ENCODE measurements around the gene TMEM183A. TPM values are rescaled to one million over a fixed set of nuclear protein-coding genes. Genes with fewer than 3 reads are reported as not detected.

The TMEM183A gene
- total and polyA plus RNA-seq, 9 of the 15 experiments (the other 6 are each of a cell fraction or from before 2014, with no cell fraction given), result 23.4 to 190 (median 124) TPM

GRCh38 chr1:203006948-203007871 lies at the start of gene TMEM183A (continued):
- TF ChIP-seq, protein P1, sequence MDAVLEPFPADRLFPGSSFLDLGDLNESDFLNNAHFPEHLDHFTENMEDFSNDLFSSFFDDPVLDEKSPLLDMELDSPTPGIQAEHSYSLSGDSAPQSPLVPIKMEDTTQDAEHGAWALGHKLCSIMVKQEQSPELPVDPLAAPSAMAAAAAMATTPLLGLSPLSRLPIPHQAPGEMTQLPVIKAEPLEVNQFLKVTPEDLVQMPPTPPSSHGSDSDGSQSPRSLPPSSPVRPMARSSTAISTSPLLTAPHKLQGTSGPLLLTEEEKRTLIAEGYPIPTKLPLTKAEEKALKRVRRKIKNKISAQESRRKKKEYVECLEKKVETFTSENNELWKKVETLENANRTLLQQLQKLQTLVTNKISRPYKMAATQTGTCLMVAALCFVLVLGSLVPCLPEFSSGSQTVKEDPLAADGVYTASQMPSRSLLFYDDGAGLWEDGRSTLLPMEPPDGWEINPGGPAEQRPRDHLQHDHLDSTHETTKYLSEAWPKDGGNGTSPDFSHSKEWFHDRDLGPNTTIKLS (IDR thresholded peaks at IDR 0.05; ENCODE audit: borderline replicate concordance, low read depth), result peak; percentile 84
- TF ChIP-seq NFIC (IDR thresholded peaks at IDR 0.05) (peak; percentile 64), ASH1L (IDR thresholded peaks at IDR 0.05; ENCODE audit: borderline replicate concordance, low read depth, partially characterized antibody) (peak; percentile 48), NR4A1 (CRISPR knock-in tag; IDR thresholded peaks at IDR 0.05) (no peak), NR4A1 (tag; IDR thresholded peaks at IDR 0.05) (peak; percentile 42; the same call in 1 of the 2 replicates), PKNOX1 (IDR thresholded peaks at IDR 0.05) (no peak), STAG1 (CRISPR knock-in tag; IDR thresholded peaks at IDR 0.05; ENCODE audit: borderline replicate concordance) (no peak), SLC30A9 (CRISPR knock-in tag; IDR thresholded peaks at IDR 0.05) (no peak), CHAMP1 (IDR thresholded peaks at IDR 0.05) (no peak), ZNF274 (IDR thresholded peaks at IDR 0.05; ENCODE audit: borderline replicate concordance, low read depth, low read length) (no peak), ZNF41 (CRISPR knock-in tag; conservative IDR thresholded peaks at IDR 0.05) (no peak), MXI1 (IDR thresholded peaks at IDR 0.05; ENCODE audit: low read depth, low read length) (no peak; the same call in none of the 2 replicates), ZEB2 (IDR thresholded peaks at IDR 0.05) (no peak), ZBED1 (IDR thresholded peaks at IDR 0.05) (no peak), SIRT6 (IDR thresholded peaks at IDR 0.05; ENCODE audit: low read depth, low read length) (no peak), HBP1 (CRISPR knock-in tag; IDR thresholded peaks at IDR 0.05) (no peak), KLF16 (IDR thresholded peaks at IDR 0.05) (peak; percentile 69), PHF8 (IDR thresholded peaks at IDR 0.05; ENCODE audit: borderline replicate concordance, low read length) (peak; percentile 80), SMAD1 (IDR thresholded peaks at IDR 0.05; ENCODE audit: low read depth, low read length, partially characterized antibody) (peak; percentile 93)
- TF ChIP-seq, protein P2, sequence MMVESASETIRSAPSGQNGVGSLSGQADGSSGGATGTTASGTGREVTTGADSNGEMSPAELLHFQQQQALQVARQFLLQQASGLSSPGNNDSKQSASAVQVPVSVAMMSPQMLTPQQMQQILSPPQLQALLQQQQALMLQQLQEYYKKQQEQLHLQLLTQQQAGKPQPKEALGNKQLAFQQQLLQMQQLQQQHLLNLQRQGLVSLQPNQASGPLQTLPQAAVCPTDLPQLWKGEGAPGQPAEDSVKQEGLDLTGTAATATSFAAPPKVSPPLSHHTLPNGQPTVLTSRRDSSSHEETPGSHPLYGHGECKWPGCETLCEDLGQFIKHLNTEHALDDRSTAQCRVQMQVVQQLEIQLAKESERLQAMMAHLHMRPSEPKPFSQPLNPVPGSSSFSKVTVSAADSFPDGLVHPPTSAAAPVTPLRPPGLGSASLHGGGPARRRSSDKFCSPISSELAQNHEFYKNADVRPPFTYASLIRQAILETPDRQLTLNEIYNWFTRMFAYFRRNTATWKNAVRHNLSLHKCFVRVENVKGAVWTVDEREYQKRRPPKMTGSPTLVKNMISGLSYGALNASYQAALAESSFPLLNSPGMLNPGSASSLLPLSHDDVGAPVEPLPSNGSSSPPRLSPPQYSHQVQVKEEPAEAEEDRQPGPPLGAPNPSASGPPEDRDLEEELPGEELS (CRISPR knock-in tag; IDR thresholded peaks at IDR 0.05; ENCODE audit: borderline replicate concordance), result no peak
